ENCODE data around the gene RASSF3.

GRCh38 chr12:64566122-64566521 lies 44.2 kb upstream of the RASSF3 start:
- TF ChIP-seq CTCF (IDR thresholded peaks at IDR 0.05) = no peak
- no peak for TF ChIP-seq POLR2A (IDR thresholded peaks at IDR 0.05)
